Mesodermal cell (in vitro differentiated cells): ENCODE results near the gene KCNK10.

Source experiments
- H3K27ac ChIP-seq: 2 replicates; pipeline ENCODE4 v1.7.0; 2013; ENCODE audit warnings: mild to moderate bottlenecking, low read depth, low read length, moderate library complexity; ENCODE audit not compliant: severe bottlenecking
- H3K36me3 ChIP-seq: 2 replicates; pipeline ENCODE4 v1.7.1; 2013; ENCODE audit warnings: mild to moderate bottlenecking, low read length, moderate library complexity; ENCODE audit not compliant: control insufficient read depth, insufficient read depth
- H3K4me1 ChIP-seq: one replicate; pipeline ENCODE4 v1.7.1; 2013; ENCODE audit warnings: mild to moderate bottlenecking, low read length; ENCODE audit not compliant: insufficient read depth, control insufficient read depth, poor library complexity, severe bottlenecking
- H3K4me3 ChIP-seq: 2 replicates; pipeline ENCODE4 v1.7.0; 2013; ENCODE audit warnings: low read length, control low read depth, mild to moderate bottlenecking; ENCODE audit not compliant: insufficient read depth, poor library complexity, severe bottlenecking; ENCODE audit errors: extremely low read depth
- H3K9me3 ChIP-seq: 2 replicates; pipeline ENCODE4 v1.7.1; 2013; ENCODE audit warnings: mild to moderate bottlenecking, low read length, moderate library complexity; ENCODE audit not compliant: control insufficient read depth
- WGBS, 2 experiments: methylation state at CpG; one replicate each; pipeline ENCODE4 v1.1.5; 2013; ENCODE audit warnings: missing lambda C conversion rate in 2 of 2; ENCODE audit not compliant: insufficient coverage in 2 of 2; 5-methylcytosine and 5-hydroxymethylcytosine counted together

The KCNK10 gene

GRCh38 chr14:88229428-88229827, 93.6 kb downstream of the KCNK10 start:
- Histone ChIP-seq H3K9me3 (no peaks in the 10 kb centered on the region), H3K4me1 (no peaks in the 10 kb centered on the region), H3K4me3 (no peak overlapping the region), H3K36me3 (no peaks in the 10 kb centered on the region), H3K27ac (no peak overlapping the region)
- 80% methylated on average over 1 of the region's 1 CpG; no CpG with 5 or more reads in 1 of the 2 experiments for WGBS, 2 experiments

- Histone ChIP-seq H3K4me1 (no peaks in the 10 kb centered on the region), H3K9me3 (no peaks in the 10 kb centered on the region), H3K27ac (no peak overlapping the region), H3K4me3 (no peak overlapping the region), H3K36me3 (no peaks in the 10 kb centered on the region)
- WGBS, 2 experiments, result 92 to 100% methylated on average over 2 to 3 of the region's 3 CpGs
Observed at GRCh38 chr14:88228522-88229236, 94.4 kb downstream of the KCNK10 start.

- Histone ChIP-seq H3K27ac (no peak overlapping the region), H3K4me3 (no peak overlapping the region), H3K36me3 (no peaks in the 10 kb centered on the region), H3K9me3 (peaks cover 7% of the 10 kb centered on the region), H3K4me1 (no peaks in the 10 kb centered on the region)
- WGBS, 2 experiments, result 68 to 97% methylated on average over 2 to 4 of the region's 4 CpGs
Observed at GRCh38 chr14:88227693-88228092, 95.4 kb downstream of the KCNK10 start.

GRCh38 chr14:88225721-88226120, 97.3 kb downstream of the KCNK10 start:
- Histone ChIP-seq H3K9me3 (peaks cover 8% of the 10 kb centered on the region), H3K4me3 (no peak overlapping the region), H3K27ac (no peak overlapping the region), H3K36me3 (no peaks in the 10 kb centered on the region), H3K4me1 (no peaks in the 10 kb centered on the region)
- WGBS, 2 experiments, result 51 to 54% methylated on average over 3 of the region's 3 CpGs

- no peaks in the 10 kb centered on the region for H3K36me3 ChIP-seq
- H3K4me1 ChIP-seq, result no peaks in the 10 kb centered on the region
- no peak overlapping the region for H3K27ac ChIP-seq
- H3K4me3 ChIP-seq, result no peak overlapping the region
- WGBS, 2 experiments, result 88 to 91% methylated on average over 3 to 6 of the region's 9 CpGs
- H3K9me3 ChIP-seq, result peaks cover 7% of the 10 kb centered on the region
Observed at GRCh38 chr14:88218119-88218915, 104.8 kb downstream of the KCNK10 start.

GRCh38 chr14:88212691-88213090, 110.4 kb downstream of the KCNK10 start:
- no peak overlapping the region for H3K4me3 ChIP-seq
- no peak overlapping the region for H3K27ac ChIP-seq
- no peaks in the 10 kb centered on the region for H3K36me3 ChIP-seq
- no peaks in the 10 kb centered on the region for H3K9me3 ChIP-seq
- H3K4me1 ChIP-seq, result no peaks in the 10 kb centered on the region

- no peaks in the 10 kb centered on the region for H3K9me3 ChIP-seq
- H3K4me1 ChIP-seq, result no peaks in the 10 kb centered on the region
- H3K27ac ChIP-seq, result no peak overlapping the region
- H3K4me3 ChIP-seq, result no peak overlapping the region
- WGBS, 2 experiments, result 81 to 93% methylated on average over 6 to 8 of the region's 8 CpGs
- H3K36me3 ChIP-seq, result no peaks in the 10 kb centered on the region
Observed at GRCh38 chr14:88210426-88210825, 112.6 kb downstream of the KCNK10 start.

- 79 to 86% methylated on average over 14 to 17 of the region's 17 CpGs for WGBS, 2 experiments
Observed at GRCh38 chr14:88209273-88209672, 113.8 kb downstream of the KCNK10 start.

GRCh38 chr14:88208858-88209257, 114.2 kb downstream of the KCNK10 start:
- Histone ChIP-seq H3K9me3 (no peaks in the 10 kb centered on the region), H3K27ac (no peak overlapping the region), H3K4me1 (no peaks in the 10 kb centered on the region), H3K36me3 (no peaks in the 10 kb centered on the region), H3K4me3 (no peak overlapping the region)
- WGBS, 2 experiments, result 93% methylated on average over 4 of the region's 5 CpGs; no CpG with 5 or more reads in 1 of the 2 experiments

More at GRCh38 chr14:88209273-88209672, 113.8 kb downstream of the KCNK10 start:
- Histone ChIP-seq H3K4me1 (no peaks in the 10 kb centered on the region), H3K4me3 (no peak overlapping the region), H3K27ac (no peak overlapping the region), H3K9me3 (no peaks in the 10 kb centered on the region), H3K36me3 (no peaks in the 10 kb centered on the region)

- Histone ChIP-seq H3K9me3 (no peaks in the 10 kb centered on the region), H3K4me1 (no peaks in the 10 kb centered on the region), H3K36me3 (no peaks in the 10 kb centered on the region), H3K27ac (no peak overlapping the region), H3K4me3 (no peak overlapping the region)
- 73 to 89% methylated on average over 1 of the region's 4 CpGs for whole genome bisulfite sequencing, 2 experiments
Observed at GRCh38 chr14:88204221-88204620, 118.8 kb downstream of the KCNK10 start.

GRCh38 chr14:88203291-88203690, 119.8 kb downstream of the KCNK10 start:
- no peak overlapping the region for H3K27ac ChIP-seq
- no peaks in the 10 kb centered on the region for H3K36me3 ChIP-seq
- H3K4me1 ChIP-seq, result no peaks in the 10 kb centered on the region
- no peaks in the 10 kb centered on the region for H3K9me3 ChIP-seq
- H3K4me3 ChIP-seq, result no peak overlapping the region
- WGBS, 2 experiments, result 83 to 91% methylated on average over 3 of the region's 3 CpGs
